Brain microvascular endothelial cell (primary cell): ENCODE measurements around the gene PIGU.
A peak's percentile ranks its signal among the peaks of the same experiment; 100 is the strongest.
"Not testable (repeated sequence)": the region's sequence is repeated elsewhere in the genome, so short reads cannot be mapped to it uniquely, and the experiment has no call there.

ENCODE experiments used
- DNase-seq: peaks from one replicate; pipeline ENCODE4 v3.0.0-alpha.2; 2020
- H3K27ac ChIP-seq: fragments of 250-450 bp; sonication (Bioruptor Pico); 2 replicates; pipeline ENCODE4 v1.5.1; 2020; ENCODE audit warnings: mild to moderate bottlenecking, moderate library complexity
- H3K27me3 ChIP-seq: fragments of 250-450 bp; sonication (Bioruptor Pico); replicated peaks from 2 replicates; pipeline ENCODE4 v1.5.1; 2020; ENCODE audit warnings: mild to moderate bottlenecking
- H3K36me3 ChIP-seq: fragments of 250-450 bp; sonication (Bioruptor Pico); replicated peaks from 2 replicates; pipeline ENCODE4 v1.5.1; 2020; ENCODE audit warnings: mild to moderate bottlenecking
- H3K4me3 ChIP-seq: 2 replicates; pipeline ENCODE4 v1.5.1; 2011; ENCODE audit warnings: low read depth, mild to moderate bottlenecking, control low read depth, low read length, moderate library complexity
- CTCF ChIP-seq: IDR thresholded peaks from 2 replicates; pipeline ENCODE4 v1.5.1; 2011; ENCODE audit warnings: low read depth, mild to moderate bottlenecking, moderate library complexity, low read length, control low read depth, inconsistent platforms; ENCODE audit errors: missing control alignments
- in situ Hi-C: cut with HindIII; loops from 2 replicates; pipeline ENCODE4 v1.10.0; 2017; ENCODE audit warnings: low sequenced_read_pairs, low pct_ligation_motif_present

Gene PIGU

GRCh38 chr20:34716921-34717229 lies 40.0 kb upstream of the PIGU start:
- no peak for TF ChIP-seq CTCF
- no peak for DNase-seq
- H3K4me3 ChIP-seq, result no peak overlapping the region
- no peak overlapping the region for H3K27ac ChIP-seq
- H3K36me3 ChIP-seq, result peaks cover 8% of the 10 kb centered on the region
- H3K27me3 ChIP-seq, result no peaks in the 10 kb centered on the region
- in situ Hi-C loops, result no loop called here

GRCh38 chr20:34715384-34715783 lies 38.5 kb upstream of the PIGU start:
- TF ChIP-seq CTCF, result no peak
- H3K36me3 ChIP-seq, result peaks cover 8% of the 10 kb centered on the region
- DNase-seq, result no peak
- in situ Hi-C loops, result no loop called here
- no peak overlapping the region for H3K27ac ChIP-seq
- no peaks in the 10 kb centered on the region for H3K27me3 ChIP-seq
- H3K4me3 ChIP-seq, result no peak overlapping the region

GRCh38 chr20:34713944-34714515 lies 37.1 kb upstream of the PIGU start:
- H3K36me3 ChIP-seq, H3K4me3 ChIP-seq, H3K27me3 ChIP-seq, in situ Hi-C loops, DNase-seq: not testable (repeated sequence)
- H3K27ac ChIP-seq, result peak overlapping the region; percentile 61

- peak overlapping the region; percentile 72 for H3K27ac ChIP-seq
- peaks cover 8% of the 10 kb centered on the region for H3K36me3 ChIP-seq
- DNase-seq, result peak; percentile 100
- in situ Hi-C loops, result no loop called here
- H3K4me3 ChIP-seq, result no peak overlapping the region
- no peaks in the 10 kb centered on the region for H3K27me3 ChIP-seq
- no peak for TF ChIP-seq CTCF
These were observed 36.5 kb upstream of the PIGU start for GRCh38 chr20:34713194-34713943.

- in situ Hi-C loops, result no loop called here
- Histone ChIP-seq H3K36me3 (peaks cover 8% of the 10 kb centered on the region), H3K4me3 (no peak overlapping the region), H3K27me3 (no peaks in the 10 kb centered on the region), H3K27ac (peak overlapping the region; percentile 72)
- no peak for TF ChIP-seq CTCF
- DNase-seq, result no peak
These were observed 35.8 kb upstream of the PIGU start for GRCh38 chr20:34712525-34713192.

- DNase-seq, result no peak
- Histone ChIP-seq H3K27me3 (no peaks in the 10 kb centered on the region), H3K36me3 (peaks cover 8% of the 10 kb centered on the region), H3K27ac (no peak overlapping the region), H3K4me3 (no peak overlapping the region)
- in situ Hi-C loops, result no loop called here
- no peak for TF ChIP-seq CTCF
These were observed 35.0 kb upstream of the PIGU start for GRCh38 chr20:34711813-34712430.
